Stimulated activated CD4-positive, alpha-beta T cell treated with anti-CD3 and anti-CD28 coated beads, Interleukin-15, amount 100 ng/mL, for 48 hours (primary cell): Measurements from ENCODE around the gene COL26A1.

Experiments
- DNase-seq, 2 donors: peaks; one replicate each; pipeline ENCODE4 v3.0.0-alpha.2; 2020; ENCODE audit warnings: low read depth in 2 of 2

The COL26A1 gene

GRCh38 chr7:101534873-101535272 is 172.2 kb downstream of the COL26A1 start:
- DNase-seq = no peak

GRCh38 chr7:101535351-101535751 is 172.7 kb downstream of the COL26A1 start:
- no peak for DNase-seq

GRCh38 chr7:101536232-101536631 is 173.6 kb downstream of the COL26A1 start:
- DNase-seq = no peak

- no peak for DNase-seq
Measured at GRCh38 chr7:101536668-101537067, 174.0 kb downstream of the COL26A1 start.

GRCh38 chr7:101537205-101537604 is 174.5 kb downstream of the COL26A1 start:
- DNase-seq = no peak

- no peak for DNase-seq
Measured at GRCh38 chr7:101537935-101538595, 175.4 kb downstream of the COL26A1 start.

- peak; percentile 16 to 47 for DNase-seq
Measured at GRCh38 chr7:101538596-101539459, 176.2 kb downstream of the COL26A1 start.

GRCh38 chr7:101539784-101540183 is 177.1 kb downstream of the COL26A1 start:
- DNase-seq = no peak

- DNase-seq = peak; percentile 55
Measured at GRCh38 chr7:101542527-101543241, 180.0 kb downstream of the COL26A1 start.

- no peak for DNase-seq
Measured at GRCh38 chr7:101543242-101543766, 180.6 kb downstream of the COL26A1 start.

GRCh38 chr7:101543846-101544245 is 181.2 kb downstream of the COL26A1 start:
- DNase-seq = no peak

- no peak for DNase-seq
Measured at GRCh38 chr7:101545441-101546190, 182.9 kb downstream of the COL26A1 start.

- no peak for DNase-seq
Measured at GRCh38 chr7:101546308-101546936, 183.7 kb downstream of the COL26A1 start.

- no peak for DNase-seq
Measured at GRCh38 chr7:101547022-101547915, 184.6 kb downstream of the COL26A1 start.

GRCh38 chr7:101547916-101548661 is 185.4 kb downstream of the COL26A1 start:
- no peak for DNase-seq

- no peak for DNase-seq
Measured at GRCh38 chr7:101549734-101550133, 187.1 kb downstream of the COL26A1 start.

- DNase-seq = no peak
Measured at GRCh38 chr7:101550641-101551541, 188.2 kb downstream of the COL26A1 start.
